ENCODE measurements around the gene MKI67. TPM values are rescaled to one million over a fixed set of nuclear protein-coding genes. Genes with fewer than 3 reads are reported as not detected.

Gene MKI67
- total RNA-seq, 4 donors from 2014 or later = 5.6 to 13.0 (median 8.9) TPM

DNA sequence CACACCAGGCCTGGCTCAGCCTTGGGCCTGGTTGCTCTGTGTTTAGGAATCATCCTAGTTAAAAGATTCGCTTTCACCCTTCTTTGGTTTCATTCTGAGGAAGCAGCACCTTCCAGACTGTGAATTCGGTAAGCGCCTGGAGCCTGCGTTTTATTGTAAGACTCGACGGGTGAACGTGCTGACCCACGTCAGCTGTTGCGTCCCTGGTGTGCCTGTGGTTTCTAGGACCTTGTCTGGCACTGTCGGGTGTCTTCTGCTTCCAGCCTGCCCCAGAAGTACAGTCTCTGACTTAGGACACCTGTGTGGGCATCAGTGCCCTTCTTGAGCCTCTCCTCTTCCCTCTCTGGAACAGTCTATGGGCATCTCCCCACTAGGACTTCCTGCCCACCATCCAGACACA lies 26.3 kb downstream of the MKI67 start:
- Histone ChIP-seq H3K27ac (no peak overlapping the region), H3K9me3 (no peaks in the 10 kb centered on the region), H3K4me1 (no peaks in the 10 kb centered on the region), H3K27me3 (no peaks in the 10 kb centered on the region), H3K4me3 (no peak overlapping the region), H3K36me3 (no peaks in the 10 kb centered on the region)
- 90% methylated on average over 10 of the region's 10 CpGs for WGBS
- TF ChIP-seq CTCF (IDR thresholded peaks at IDR 0.05) = no peak
- no peak for DNase-seq (ENCODE audit: low spot score in 2 of 2)

GRCh38 chr10:128098631-128099030 lies 27.6 kb downstream of the MKI67 start:
- no peak overlapping the region for H3K27ac ChIP-seq
- no peaks in the 10 kb centered on the region for H3K36me3 ChIP-seq
- 88% methylated on average over 10 of the region's 10 CpGs for WGBS
- no peaks in the 10 kb centered on the region for H3K9me3 ChIP-seq
- DNase-seq (ENCODE audit: low spot score in 2 of 2) = no peak
- no peaks in the 10 kb centered on the region for H3K27me3 ChIP-seq
- no peaks in the 10 kb centered on the region for H3K4me1 ChIP-seq
- no peak overlapping the region for H3K4me3 ChIP-seq
- no peak for TF ChIP-seq EP300 (IDR thresholded peaks at IDR 0.05)
- TF ChIP-seq CTCF (IDR thresholded peaks at IDR 0.05) = no peak
- no peak for TF ChIP-seq POLR2A (IDR thresholded peaks at IDR 0.05)
- no peak for TF ChIP-seq POLR2AphosphoS5 (IDR thresholded peaks at IDR 0.05)

GRCh38 chr10:128097783-128098182 lies 28.4 kb downstream of the MKI67 start:
- 76% methylated on average over 8 of the region's 8 CpGs for WGBS
- DNase-seq (ENCODE audit: low spot score in 2 of 2) = no peak
- H3K4me3 ChIP-seq = no peak overlapping the region
- no peaks in the 10 kb centered on the region for H3K36me3 ChIP-seq
- H3K4me1 ChIP-seq = no peaks in the 10 kb centered on the region
- H3K27ac ChIP-seq = no peak overlapping the region
- no peaks in the 10 kb centered on the region for H3K27me3 ChIP-seq
- H3K9me3 ChIP-seq = no peaks in the 10 kb centered on the region
- TF ChIP-seq CTCF (IDR thresholded peaks at IDR 0.05) (no peak), POLR2AphosphoS5 (IDR thresholded peaks at IDR 0.05) (no peak), EP300 (IDR thresholded peaks at IDR 0.05) (no peak), POLR2A (IDR thresholded peaks at IDR 0.05) (no peak)

DNA sequence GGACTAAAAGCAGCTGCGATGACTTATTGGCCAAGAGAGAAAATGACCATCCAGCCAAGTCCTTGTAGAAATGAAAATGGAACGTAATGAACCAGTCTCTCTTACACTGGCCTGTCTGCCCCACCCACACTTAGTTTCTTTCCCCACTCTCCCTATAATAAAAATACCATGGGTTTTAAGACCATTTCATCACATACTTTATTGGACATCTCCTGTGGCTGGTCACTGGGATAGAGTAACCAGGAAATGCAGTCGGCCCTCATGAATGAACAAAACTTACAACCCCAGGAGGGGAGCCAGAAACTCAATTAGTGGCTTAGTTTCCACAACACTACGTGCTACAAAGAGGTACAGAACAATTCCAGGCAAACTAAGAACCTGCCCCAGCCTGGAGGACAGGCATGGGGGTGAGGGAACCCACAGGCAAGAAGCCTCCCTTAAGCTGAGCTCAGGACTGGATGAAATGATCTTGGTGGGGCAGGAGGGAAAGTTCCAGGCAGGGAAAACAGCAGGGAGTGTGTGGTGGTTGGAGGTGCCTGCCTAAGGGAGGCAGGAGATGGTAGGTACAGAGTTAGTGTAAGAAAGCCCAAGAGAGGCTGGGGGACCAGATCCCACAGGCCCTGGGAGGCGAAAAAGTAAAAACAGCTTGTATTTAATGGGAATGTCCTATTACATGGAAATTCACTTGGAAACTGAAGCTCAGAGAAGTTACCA lies 29.6 kb downstream of the MKI67 start:
- Histone ChIP-seq H3K4me3 (no peak overlapping the region), H3K27me3 (no peaks in the 10 kb centered on the region), H3K4me1 (no peaks in the 10 kb centered on the region), H3K27ac (no peak overlapping the region), H3K9me3 (no peaks in the 10 kb centered on the region), H3K36me3 (no peaks in the 10 kb centered on the region)
- 88% methylated on average over 5 of the region's 5 CpGs for WGBS
- TF ChIP-seq POLR2A (IDR thresholded peaks at IDR 0.05) (no peak), EP300 (IDR thresholded peaks at IDR 0.05) (no peak), CTCF (IDR thresholded peaks at IDR 0.05) (no peak), POLR2AphosphoS5 (IDR thresholded peaks at IDR 0.05) (no peak)
- DNase-seq (ENCODE audit: low spot score in 2 of 2) = no peak

DNA sequence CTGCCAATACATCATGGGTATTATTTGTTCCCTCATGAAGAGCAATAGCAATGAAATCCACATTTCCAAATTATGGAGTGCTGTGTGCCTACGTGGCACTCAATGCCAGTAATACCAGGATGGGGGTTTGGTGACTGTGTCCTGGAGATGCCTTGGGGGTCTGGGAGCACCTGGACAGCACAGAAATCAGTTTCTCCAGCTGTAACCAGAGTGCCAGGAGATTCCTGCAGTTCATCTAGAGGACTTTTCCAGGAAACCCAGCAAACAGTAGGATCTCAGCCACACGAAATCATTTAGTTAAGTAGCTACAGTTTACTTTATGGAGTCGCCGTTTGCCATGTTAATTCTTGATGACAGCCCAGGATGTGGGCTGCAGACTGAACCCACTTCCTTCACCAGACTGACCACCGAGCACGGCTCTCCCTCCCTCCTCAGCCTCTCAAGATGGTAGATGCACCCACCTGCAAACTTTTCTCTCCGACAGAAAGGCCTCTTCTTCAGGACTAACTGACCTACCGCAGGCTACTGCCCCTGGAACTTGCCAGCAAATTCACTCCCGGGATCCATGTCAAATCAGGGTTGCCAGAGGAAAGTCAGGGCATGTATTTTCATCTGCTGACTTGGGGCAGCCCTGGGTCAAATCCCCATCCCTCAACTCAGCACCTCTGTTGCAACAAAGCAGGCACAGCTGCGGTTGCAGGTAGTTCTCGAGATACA lies 30.3 kb downstream of the MKI67 start:
- H3K27me3 ChIP-seq = no peaks in the 10 kb centered on the region
- H3K36me3 ChIP-seq = no peaks in the 10 kb centered on the region
- H3K27ac ChIP-seq = no peak overlapping the region
- TF ChIP-seq POLR2A (IDR thresholded peaks at IDR 0.05) = no peak
- no peak for TF ChIP-seq EP300 (IDR thresholded peaks at IDR 0.05)
- no peak for TF ChIP-seq CTCF (IDR thresholded peaks at IDR 0.05)
- no peak for TF ChIP-seq POLR2AphosphoS5 (IDR thresholded peaks at IDR 0.05)
- no peak for DNase-seq (ENCODE audit: low spot score in 2 of 2)
- WGBS = 91% methylated on average over 11 of the region's 11 CpGs
- H3K9me3 ChIP-seq = no peaks in the 10 kb centered on the region
- no peak overlapping the region for H3K4me3 ChIP-seq
- H3K4me1 ChIP-seq = no peaks in the 10 kb centered on the region
